DOHH2 (cell line): ENCODE data around the gene GPR176.

Experiments used
- CTCF ChIP-seq: fragments of 200-600 bp; sonication (generic); IDR thresholded peaks from one replicate; pipeline ENCODE4 v1.5.1; 2014; ENCODE audit warnings: antibody characterized with exemption, mild to moderate bottlenecking, low read depth, low read length; ENCODE audit not compliant: poor library complexity, severe bottlenecking
- EZH2phosphoT487 ChIP-seq: fragments of 200-600 bp; sonication (generic); IDR thresholded peaks from 2 replicates; pipeline ENCODE4 v1.6.1; 2017; ENCODE audit warnings: borderline replicate concordance, mild to moderate bottlenecking, antibody characterized with exemption, low read length, moderate library complexity, mixed read lengths

GRCh38 chr15:39896846-39897245, 23.2 kb downstream of the GPR176 start:
- TF ChIP-seq CTCF (no peak), EZH2phosphoT487 (no peak)
